Endothelial cell of umbilical vein (primary cell): ENCODE measurements around the gene CADM4.

Experiments
- EZH2 ChIP-seq: IDR thresholded peaks from 2 replicates; pipeline ENCODE4 v1.6.1; 2012; ENCODE audit warnings: borderline replicate concordance, low read depth, mild to moderate bottlenecking, moderate library complexity, low read length, inconsistent platforms; ENCODE audit not compliant: severe bottlenecking
- GATA2 ChIP-seq: IDR thresholded peaks from 2 replicates; pipeline ENCODE4 v1.7.0; 2011; ENCODE audit warnings: low read depth, mild to moderate bottlenecking, moderate library complexity, mixed read lengths, low read length; ENCODE audit not compliant: insufficient read length, insufficient read depth
- JUN ChIP-seq: IDR thresholded peaks from 2 replicates; pipeline ENCODE4 v1.6.1; 2011; ENCODE audit warnings: borderline replicate concordance, low read depth; ENCODE audit not compliant: insufficient read length, insufficient read depth
- POLR2A ChIP-seq: IDR thresholded peaks from 2 replicates; pipeline ENCODE4 v1.6.1; 2012; ENCODE audit warnings: low read depth, mild to moderate bottlenecking, control low read depth, low read length
- POLR2AphosphoS5 ChIP-seq: IDR thresholded peaks from 2 replicates; pipeline ENCODE4 v1.6.1; 2012; ENCODE audit warnings: low read depth, mild to moderate bottlenecking, control low read depth, low read length, moderate library complexity; ENCODE audit not compliant: insufficient read depth
- TF ChIP-seq, protein P1 (sequence below), 2 donors: IDR thresholded peaks; 1 replicate in 1 of 2; 2 replicates in 1 of 2; pipeline ENCODE4 v1.5.1; 2011; ENCODE audit warnings: low read length in 2 of 2, mild to moderate bottlenecking in 2 of 2, moderate library complexity in 2 of 2, control low read depth in 1 of 2, inconsistent platforms in 1 of 2, low read depth in 1 of 2; ENCODE audit not compliant: insufficient read depth in 1 of 2; ENCODE audit errors: extremely low read depth in 1 of 2

DNA sequence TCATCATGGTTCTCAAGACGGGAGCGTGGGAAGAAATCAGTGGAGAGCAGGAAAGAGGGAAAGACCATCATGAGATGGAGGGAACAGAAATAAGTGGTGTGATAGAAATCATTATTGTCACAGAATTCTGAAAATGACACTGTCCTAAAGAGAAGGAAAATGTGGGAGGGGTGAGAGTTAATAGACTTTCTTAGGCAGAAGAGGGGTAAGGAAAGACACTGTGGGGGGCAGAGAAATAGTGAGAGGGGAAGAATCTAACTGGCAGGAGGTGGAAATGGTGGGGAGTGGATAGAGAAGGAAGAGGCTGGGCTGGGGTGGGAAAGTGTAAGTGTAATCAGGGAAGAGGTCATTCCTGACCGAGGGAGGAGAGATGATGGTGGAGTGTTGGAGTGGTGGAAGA, 60.9 kb downstream of the CADM4 start:
- TF ChIP-seq, protein P1, sequence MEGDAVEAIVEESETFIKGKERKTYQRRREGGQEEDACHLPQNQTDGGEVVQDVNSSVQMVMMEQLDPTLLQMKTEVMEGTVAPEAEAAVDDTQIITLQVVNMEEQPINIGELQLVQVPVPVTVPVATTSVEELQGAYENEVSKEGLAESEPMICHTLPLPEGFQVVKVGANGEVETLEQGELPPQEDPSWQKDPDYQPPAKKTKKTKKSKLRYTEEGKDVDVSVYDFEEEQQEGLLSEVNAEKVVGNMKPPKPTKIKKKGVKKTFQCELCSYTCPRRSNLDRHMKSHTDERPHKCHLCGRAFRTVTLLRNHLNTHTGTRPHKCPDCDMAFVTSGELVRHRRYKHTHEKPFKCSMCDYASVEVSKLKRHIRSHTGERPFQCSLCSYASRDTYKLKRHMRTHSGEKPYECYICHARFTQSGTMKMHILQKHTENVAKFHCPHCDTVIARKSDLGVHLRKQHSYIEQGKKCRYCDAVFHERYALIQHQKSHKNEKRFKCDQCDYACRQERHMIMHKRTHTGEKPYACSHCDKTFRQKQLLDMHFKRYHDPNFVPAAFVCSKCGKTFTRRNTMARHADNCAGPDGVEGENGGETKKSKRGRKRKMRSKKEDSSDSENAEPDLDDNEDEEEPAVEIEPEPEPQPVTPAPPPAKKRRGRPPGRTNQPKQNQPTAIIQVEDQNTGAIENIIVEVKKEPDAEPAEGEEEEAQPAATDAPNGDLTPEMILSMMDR (IDR thresholded peaks at IDR 0.05; ENCODE audit: extremely low read depth in 1 of 2, insufficient read depth in 1 of 2, low read depth in 1 of 2, low read length in 2 of 2), result no peak
- no peak for TF ChIP-seq POLR2AphosphoS5
- no peak for TF ChIP-seq POLR2A
- no peak for TF ChIP-seq EZH2
- no peak for TF ChIP-seq JUN
- TF ChIP-seq GATA2, result no peak
